Vein endothelial cell (primary cell): Measurements from ENCODE around the gene SPATA2. TPM values are rescaled to one million over a fixed set of nuclear protein-coding genes. Genes with fewer than 3 reads are reported as not detected.

ENCODE experiments used
- small RNA-seq: library from RNA; depleted of rRNA; stranded (forward); fragments of <200 nt; gene quantifications from one replicate; pipeline ENCODE3, GENCODE V24; 2012
- total RNA-seq: library from RNA; depleted of rRNA; stranded (reverse); fragments of >200 nt; gene quantifications from 2 replicates; pipeline ENCODE4 v1.2.3, GENCODE V29; 2012

The SPATA2 gene, protein sequence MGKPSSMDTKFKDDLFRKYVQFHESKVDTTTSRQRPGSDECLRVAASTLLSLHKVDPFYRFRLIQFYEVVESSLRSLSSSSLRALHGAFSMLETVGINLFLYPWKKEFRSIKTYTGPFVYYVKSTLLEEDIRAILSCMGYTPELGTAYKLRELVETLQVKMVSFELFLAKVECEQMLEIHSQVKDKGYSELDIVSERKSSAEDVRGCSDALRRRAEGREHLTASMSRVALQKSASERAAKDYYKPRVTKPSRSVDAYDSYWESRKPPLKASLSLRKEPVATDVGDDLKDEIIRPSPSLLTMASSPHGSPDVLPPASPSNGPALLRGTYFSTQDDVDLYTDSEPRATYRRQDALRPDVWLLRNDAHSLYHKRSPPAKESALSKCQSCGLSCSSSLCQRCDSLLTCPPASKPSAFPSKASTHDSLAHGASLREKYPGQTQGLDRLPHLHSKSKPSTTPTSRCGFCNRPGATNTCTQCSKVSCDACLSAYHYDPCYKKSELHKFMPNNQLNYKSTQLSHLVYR
- total RNA-seq: 3.5 and 4.2 TPM in 2 replicates

DNA sequence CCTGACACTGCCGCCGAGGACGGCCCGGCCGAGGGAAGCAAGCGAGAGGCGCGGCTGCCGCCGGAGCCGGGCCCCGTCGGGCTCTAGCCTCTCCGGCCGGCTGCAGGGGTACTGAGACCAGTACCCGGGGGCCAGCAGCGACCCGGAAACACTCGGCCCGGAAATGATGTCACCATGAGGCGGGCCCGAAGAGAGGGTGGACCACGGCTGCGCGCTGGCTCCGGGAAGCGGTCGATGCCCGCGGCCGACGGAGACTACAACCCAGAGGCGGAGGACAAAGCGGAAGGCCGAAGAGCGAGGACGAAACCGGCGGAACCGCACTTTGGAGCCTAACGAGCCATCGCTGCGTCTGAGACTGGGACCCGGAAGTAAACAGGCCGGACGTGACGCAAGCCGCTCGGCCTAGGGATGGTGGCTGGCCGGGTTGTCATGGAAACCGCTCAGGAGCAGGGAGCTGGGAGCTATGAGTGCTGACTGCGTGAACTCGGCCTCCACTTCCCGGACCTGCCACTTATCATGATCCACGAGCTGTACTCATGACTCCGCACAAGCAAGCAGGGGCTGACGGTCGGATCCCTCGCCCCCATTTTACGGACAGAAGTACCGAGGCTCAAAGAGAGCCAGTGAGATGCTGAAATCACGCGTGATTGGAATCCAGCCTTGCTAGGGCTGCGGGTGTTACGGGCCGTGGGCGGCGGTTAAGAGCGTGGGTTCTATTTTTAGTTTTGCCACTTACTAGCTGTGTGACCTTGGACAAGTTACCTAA is at the start of gene SPATA2:
Gene SPATA2, minus strand, starts transcription at position 150 of the 766 bp plus-strand sequence. CDS start 7,039 bp downstream, outside the sequence.

DNA sequence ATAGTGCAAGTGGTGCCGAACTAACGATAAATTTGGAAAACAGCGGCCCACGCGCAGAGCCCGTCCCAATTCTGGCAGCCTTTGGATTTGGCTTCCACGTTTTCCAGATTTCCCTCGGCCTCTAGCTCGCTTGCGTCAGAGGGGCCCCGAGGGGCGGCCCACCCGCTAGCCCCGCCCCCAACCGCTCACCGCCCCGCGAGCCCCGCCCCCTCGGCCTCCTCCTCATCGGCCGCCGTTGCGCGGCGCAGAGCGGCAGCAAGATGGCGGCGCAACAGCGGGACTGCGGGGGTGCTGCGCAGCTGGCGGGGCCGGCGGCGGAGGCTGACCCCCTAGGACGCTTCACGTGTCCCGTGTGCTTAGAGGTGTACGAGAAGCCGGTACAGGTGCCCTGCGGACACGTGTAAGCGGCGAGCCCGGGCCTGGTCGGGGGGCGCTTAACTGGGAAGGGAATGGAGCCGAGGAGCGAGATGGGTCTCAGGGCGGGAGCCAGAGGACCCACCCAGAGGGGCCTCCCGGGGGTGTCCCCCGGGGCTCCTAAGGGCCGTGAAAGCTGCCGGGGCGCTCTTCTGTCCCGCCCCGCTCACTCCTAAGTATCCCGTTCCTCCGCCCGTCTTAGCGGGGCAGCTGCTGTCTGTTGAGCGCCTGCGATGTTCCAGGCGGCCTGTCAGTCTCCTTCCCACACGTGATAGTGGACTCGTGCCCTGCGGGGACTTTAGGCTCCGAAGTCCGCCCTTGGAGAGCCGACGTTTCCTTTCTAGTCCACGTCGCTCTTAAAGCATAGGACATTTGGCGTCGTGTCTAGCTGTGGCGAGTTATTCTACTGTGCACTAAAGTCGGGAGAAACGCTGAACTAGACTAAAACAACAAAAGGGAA is 21.1 kb upstream of the SPATA2 start, which contains the start of gene RNF114:
Gene RNF114, plus strand, starts transcription at position 245 of the 874 bp plus-strand sequence. Its CDS starts 16 bp downstream, at position 261.

Small RNA genes lying within 50 kb of the gene (small RNA-seq; reads per million reads assigned to genes)
- gene RF00017 (not detected), gene RF00019 (not detected)

Other genes with a start within 250 kb of the SPATA2 start
- 66.3 and 72.1 TPM in 2 replicates for gene B4GALT5, start 201.7 kb downstream of the SPATA2 start, total RNA-seq
- 8.2 and 10.4 TPM in 2 replicates for gene SLC9A8, start 102.7 kb downstream of the SPATA2 start, total RNA-seq
- gene RNF114, start 20.9 kb upstream of the SPATA2 start, total RNA-seq: 80.0 and 96.7 TPM in 2 replicates
- gene SNAI1, start 67.5 kb upstream of the SPATA2 start, total RNA-seq: 5.3 and 6.5 TPM in 2 replicates
- gene UBE2V1, start 197.6 kb upstream of the SPATA2 start, total RNA-seq: 111 and 122 TPM in 2 replicates
- gene PEDS1, start 238.2 kb upstream of the SPATA2 start, total RNA-seq: 50.0 and 56.3 TPM in 2 replicates